ENCODE measurements around the gene IGSF23.

DNA sequence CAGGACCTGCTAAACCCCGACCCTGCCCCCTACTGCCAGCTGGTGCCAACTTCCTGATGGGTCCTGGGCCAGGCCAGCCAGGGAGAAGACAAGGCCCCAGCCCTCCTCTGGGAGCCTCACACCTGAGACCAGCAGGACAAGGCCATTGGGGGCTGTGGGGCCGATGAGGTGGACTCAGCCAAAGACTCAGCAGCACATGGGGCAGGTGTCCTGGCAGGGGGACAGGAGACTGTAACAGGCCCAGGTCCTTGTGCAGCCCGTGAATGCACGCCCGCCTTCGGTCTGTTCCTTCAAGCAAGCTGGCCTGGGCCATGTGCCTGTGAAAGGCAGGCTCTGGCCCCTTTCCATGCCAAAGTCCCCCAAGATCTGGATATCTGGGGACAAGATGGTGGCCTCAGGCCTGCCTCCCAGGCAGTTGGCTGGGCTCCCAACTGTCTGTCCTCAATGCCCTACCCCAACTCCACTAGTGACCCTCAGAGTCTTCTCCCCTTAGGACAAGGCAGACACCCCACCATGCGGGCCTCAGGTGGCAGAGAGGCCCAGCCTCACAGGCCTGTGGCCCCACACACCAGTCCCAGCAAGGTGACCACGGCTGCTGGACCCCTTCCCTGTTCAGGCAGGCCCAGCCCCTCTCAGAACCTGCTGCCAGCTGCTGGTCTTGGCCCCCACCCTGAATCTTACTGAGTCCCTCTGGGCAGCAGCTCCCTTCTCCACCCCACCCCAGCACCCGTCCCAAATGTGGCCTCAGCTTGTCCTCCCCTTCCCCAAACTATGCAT, 70.3 kb downstream of the IGSF23 start:
- TF ChIP-seq POLR2A (IDR thresholded peaks at IDR 0.05; ENCODE audit: low read depth, low read length) (no peak), BHLHE40 (IDR thresholded peaks at IDR 0.05; ENCODE audit: low read depth, low read length) (no peak), NFE2L2 (IDR thresholded peaks at IDR 0.05; ENCODE audit: low read depth, low read length) (no peak), USF2 (IDR thresholded peaks at IDR 0.05; ENCODE audit: low read depth, low read length) (no peak)
- TF ChIP-seq, protein P1, sequence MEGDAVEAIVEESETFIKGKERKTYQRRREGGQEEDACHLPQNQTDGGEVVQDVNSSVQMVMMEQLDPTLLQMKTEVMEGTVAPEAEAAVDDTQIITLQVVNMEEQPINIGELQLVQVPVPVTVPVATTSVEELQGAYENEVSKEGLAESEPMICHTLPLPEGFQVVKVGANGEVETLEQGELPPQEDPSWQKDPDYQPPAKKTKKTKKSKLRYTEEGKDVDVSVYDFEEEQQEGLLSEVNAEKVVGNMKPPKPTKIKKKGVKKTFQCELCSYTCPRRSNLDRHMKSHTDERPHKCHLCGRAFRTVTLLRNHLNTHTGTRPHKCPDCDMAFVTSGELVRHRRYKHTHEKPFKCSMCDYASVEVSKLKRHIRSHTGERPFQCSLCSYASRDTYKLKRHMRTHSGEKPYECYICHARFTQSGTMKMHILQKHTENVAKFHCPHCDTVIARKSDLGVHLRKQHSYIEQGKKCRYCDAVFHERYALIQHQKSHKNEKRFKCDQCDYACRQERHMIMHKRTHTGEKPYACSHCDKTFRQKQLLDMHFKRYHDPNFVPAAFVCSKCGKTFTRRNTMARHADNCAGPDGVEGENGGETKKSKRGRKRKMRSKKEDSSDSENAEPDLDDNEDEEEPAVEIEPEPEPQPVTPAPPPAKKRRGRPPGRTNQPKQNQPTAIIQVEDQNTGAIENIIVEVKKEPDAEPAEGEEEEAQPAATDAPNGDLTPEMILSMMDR (conservative IDR thresholded peaks at IDR 0.05; ENCODE audit: low read depth, low read length), result no peak

Measured in IMR-90 (cell line).